Lower leg skin (tissue), 3 donors: ENCODE results near the gene MGLL.

ENCODE experiments used
- CTCF ChIP-seq, 3 donors: fragments of 450-650 bp; IDR thresholded peaks; one replicate each; pipeline ENCODE4 v1.5.1; 2016; ENCODE audit warnings: antibody characterized with exemption in 3 of 3, mild to moderate bottlenecking in 3 of 3, moderate library complexity in 2 of 3
- POLR2A ChIP-seq, 2 donors: fragments of 450-650 bp; IDR thresholded peaks; one replicate each; pipeline ENCODE4 v1.6.1; 2016 to 2017; ENCODE audit warnings: antibody characterized with exemption in 2 of 2, mild to moderate bottlenecking in 1 of 2, moderate library complexity in 1 of 2

- no peak for TF ChIP-seq POLR2A (IDR thresholded peaks at IDR 0.05)
- TF ChIP-seq CTCF (IDR thresholded peaks at IDR 0.05): no peak
Observed at GRCh38 chr3:127853681-127854080, 31.4 kb upstream of the MGLL start.
